Endodermal cell (in vitro differentiated cells): Measurements from ENCODE around the gene PLCB4. TPM values are rescaled to one million over a fixed set of nuclear protein-coding genes. Genes with fewer than 3 reads are reported as not detected.

Source experiments
- DNase-seq: peaks from one replicate; pipeline ENCODE4 v3.0.0-alpha.2; 2017
- H3K27ac ChIP-seq: 2 replicates; pipeline ENCODE4 v1.5.1; 2013; ENCODE audit warnings: mild to moderate bottlenecking, low read depth, low read length, moderate library complexity
- H3K27me3 ChIP-seq: 2 replicates; pipeline ENCODE4 v1.6.1; 2013; ENCODE audit warnings: mild to moderate bottlenecking, low read length, moderate library complexity; ENCODE audit not compliant: insufficient read depth, control insufficient read depth, poor library complexity, severe bottlenecking
- H3K36me3 ChIP-seq: 2 replicates; pipeline ENCODE4 v1.7.0; 2013; ENCODE audit warnings: mild to moderate bottlenecking, low read length, moderate library complexity; ENCODE audit not compliant: control insufficient read depth, insufficient read depth
- H3K4me1 ChIP-seq: one replicate; pipeline ENCODE4 v1.7.0; 2013; ENCODE audit warnings: low read length; ENCODE audit not compliant: control insufficient read depth, insufficient read depth
- H3K4me3 ChIP-seq: 2 replicates; pipeline ENCODE4 v1.5.1; 2013; ENCODE audit warnings: mild to moderate bottlenecking, low read length, moderate library complexity
- H3K9ac ChIP-seq: 2 replicates; pipeline ENCODE4 v1.6.1; 2013; ENCODE audit warnings: mild to moderate bottlenecking, low read length, moderate library complexity; ENCODE audit not compliant: poor library complexity, severe bottlenecking; ENCODE audit errors: extremely low read depth
- H3K9me3 ChIP-seq: 2 replicates; pipeline ENCODE4 v1.6.1; 2013; ENCODE audit warnings: mild to moderate bottlenecking, low read length, moderate library complexity; ENCODE audit not compliant: control insufficient read depth
- H3K27ac Mint-ChIP-seq: 2 replicates; pipeline ENCODE4 v1.8.0; 2020; ENCODE audit warnings: mixed read lengths
- H3K27me3 Mint-ChIP-seq: 2 replicates; pipeline ENCODE4 v1.8.0; 2021; ENCODE audit warnings: mild to moderate bottlenecking, mixed read lengths; ENCODE audit not compliant: insufficient read depth
- H3K36me3 Mint-ChIP-seq: 2 replicates; pipeline ENCODE4 v1.8.0; 2020; ENCODE audit warnings: low read depth, mixed read lengths
- H3K4me1 Mint-ChIP-seq: 2 replicates; pipeline ENCODE4 v1.8.0; 2020; ENCODE audit warnings: mixed read lengths
- H3K4me3 Mint-ChIP-seq: 2 replicates; pipeline ENCODE4 v1.8.0; 2020; ENCODE audit warnings: mild to moderate bottlenecking, moderate library complexity, mixed read lengths
- H3K9me3 Mint-ChIP-seq: 2 replicates; pipeline ENCODE4 v1.8.0; 2020; ENCODE audit warnings: mild to moderate bottlenecking, mixed read lengths
- CTCF ChIP-seq: fragments of 200-600 bp; sonication (generic); conservative IDR thresholded peaks from 2 replicates; pipeline ENCODE4 v1.5.0; 2021; ENCODE audit warnings: antibody characterized with exemption, mild to moderate bottlenecking
- WGBS, 2 experiments: methylation state at CpG; one replicate each; pipeline versions ENCODE4 v1.1.5 to v1.1.7; 2013; ENCODE audit warnings: missing lambda C conversion rate in 2 of 2, mixed read lengths in 1 of 2; ENCODE audit not compliant: insufficient coverage in 1 of 2, insufficient read length in 1 of 2; 5-methylcytosine and 5-hydroxymethylcytosine counted together
- total RNA-seq, 2 donors: library from RNA; stranded (reverse); fragmentation: NEBNext Ultra II Directional in 1 of 2; extraction: Animal tissue kit (Norgen Biotek cat#: 25700) in 1 of 2; gene quantifications; 2 replicates in 1 of 2; 3 replicates in 1 of 2; pipeline ENCODE4 v1.2.1, GENCODE V29; 2021

The PLCB4 gene
- total RNA-seq, 2 donors from 2014 or later, result 14.4 to 14.6 TPM

GRCh38 chr20:9052136-9052535, 16.8 kb upstream of the PLCB4 start:
- Histone ChIP-seq H3K4me1 (no peaks in the 10 kb centered on the region), H3K4me3 (no peak overlapping the region), H3K9ac (no peak overlapping the region), H3K9me3 (peaks cover 12% of the 10 kb centered on the region), H3K27me3 (no peaks in the 10 kb centered on the region), H3K36me3 (no peaks in the 10 kb centered on the region), H3K27ac (no peak overlapping the region)
- Mint-ChIP-seq H3K9me3 (peaks cover 20% of the 10 kb centered on the region), H3K36me3 (no peaks in the 10 kb centered on the region), H3K4me3 (no peak overlapping the region), H3K4me1 (peaks cover 2% of the 10 kb centered on the region), H3K27me3 (no peaks in the 10 kb centered on the region), H3K27ac (peak overlapping the region; percentile 24)
- TF ChIP-seq CTCF, result no peak
- no peak for DNase-seq
- 96 to 100% methylated on average over 1 to 3 of the region's 3 CpGs for WGBS, 2 experiments

- Mint-ChIP-seq H3K4me1 (peaks cover 2% of the 10 kb centered on the region), H3K4me3 (no peak overlapping the region), H3K27me3 (no peaks in the 10 kb centered on the region), H3K27ac (no peak overlapping the region), H3K36me3 (no peaks in the 10 kb centered on the region), H3K9me3 (peaks cover 14% of the 10 kb centered on the region)
- Histone ChIP-seq H3K27ac (no peak overlapping the region), H3K9me3 (peaks cover 8% of the 10 kb centered on the region), H3K4me3 (no peak overlapping the region), H3K27me3 (no peaks in the 10 kb centered on the region), H3K4me1 (no peaks in the 10 kb centered on the region), H3K36me3 (no peaks in the 10 kb centered on the region), H3K9ac (no peak overlapping the region)
- DNase-seq, result no peak
- WGBS, 2 experiments, result 88 to 91% methylated on average over 3 of the region's 3 CpGs
- TF ChIP-seq CTCF, result no peak
Measured at GRCh38 chr20:9053108-9053507, 15.8 kb upstream of the PLCB4 start.

GRCh38 chr20:9054176-9054575, 14.7 kb upstream of the PLCB4 start:
- Mint-ChIP-seq H3K4me3 (no peak overlapping the region), H3K4me1 (peaks cover 2% of the 10 kb centered on the region), H3K27me3 (no peaks in the 10 kb centered on the region), H3K27ac (no peak overlapping the region), H3K9me3 (peaks cover 5% of the 10 kb centered on the region), H3K36me3 (no peaks in the 10 kb centered on the region)
- no peaks in the 10 kb centered on the region for H3K4me1 ChIP-seq
- no peak overlapping the region for H3K27ac ChIP-seq
- DNase-seq, result no peak
- H3K9ac ChIP-seq, result no peak overlapping the region
- no peak overlapping the region for H3K4me3 ChIP-seq
- H3K27me3 ChIP-seq, result no peaks in the 10 kb centered on the region
- WGBS, 2 experiments, result 90 to 100% methylated on average over 1 to 3 of the region's 3 CpGs
- peaks cover 4% of the 10 kb centered on the region for H3K9me3 ChIP-seq
- TF ChIP-seq CTCF, result no peak
- no peaks in the 10 kb centered on the region for H3K36me3 ChIP-seq
